Measurements from ENCODE around the gene FLT1.

FLT1 gene

GRCh38 chr13:28494778-28495537 is at the start of gene FLT1:
FLT1 (minus strand) TSS chr13:28495128; CDS start chr13:28494843, 285 bp downstream.
- DNase-seq, result no peak

- DNase-seq, result no peak
Measured at GRCh38 chr13:28544026-28544425, 49.1 kb upstream of the FLT1 start.

- DNase-seq, result no peak
Measured at GRCh38 chr13:28542804-28543203, 47.9 kb upstream of the FLT1 start.

- no peak for DNase-seq
Measured at GRCh38 chr13:28541966-28542365, 47.0 kb upstream of the FLT1 start.

- DNase-seq, result no peak
Measured at GRCh38 chr13:28540612-28541011, 45.7 kb upstream of the FLT1 start.

GRCh38 chr13:28539625-28540286 is 44.8 kb upstream of the FLT1 start:
- DNase-seq, result no peak

- DNase-seq, result no peak
Measured at GRCh38 chr13:28538932-28539331, 44.0 kb upstream of the FLT1 start.

- DNase-seq, result no peak
Measured at GRCh38 chr13:28537171-28537570, 42.2 kb upstream of the FLT1 start.

GRCh38 chr13:28536371-28536770 is 41.4 kb upstream of the FLT1 start:
- DNase-seq, result no peak

- DNase-seq, result no peak
Measured at GRCh38 chr13:28535734-28536133, 40.8 kb upstream of the FLT1 start.

GRCh38 chr13:28534801-28535200 is 39.9 kb upstream of the FLT1 start:
- DNase-seq, result no peak

- no peak for DNase-seq
Measured at GRCh38 chr13:28534210-28534609, 39.3 kb upstream of the FLT1 start.

- DNase-seq, result no peak
Measured at GRCh38 chr13:28533441-28534166, 38.7 kb upstream of the FLT1 start.

GRCh38 chr13:28533125-28533436 is 38.2 kb upstream of the FLT1 start:
- no peak for DNase-seq

GRCh38 chr13:28532388-28533124 is 37.6 kb upstream of the FLT1 start:
- DNase-seq, result no peak

- DNase-seq, result no peak
Measured at GRCh38 chr13:28531845-28532387, 37.0 kb upstream of the FLT1 start.

GRCh38 chr13:28531077-28531844 is 36.3 kb upstream of the FLT1 start:
- no peak for DNase-seq

GRCh38 chr13:28530729-28531076 is 35.8 kb upstream of the FLT1 start:
- DNase-seq, result no peak

GRCh38 chr13:28529836-28530235 is 34.9 kb upstream of the FLT1 start:
- DNase-seq, result no peak

- no peak for DNase-seq
Measured at GRCh38 chr13:28528848-28529247, 33.9 kb upstream of the FLT1 start.

GRCh38 chr13:28528388-28528787 is 33.5 kb upstream of the FLT1 start:
- DNase-seq, result no peak

- DNase-seq, result no peak
Measured at GRCh38 chr13:28527629-28528028, 32.7 kb upstream of the FLT1 start.
